ENCODE data around the gene LGALS1. TPM values are rescaled to one million over a fixed set of nuclear protein-coding genes. Genes with fewer than 3 reads are reported as not detected.

Gene LGALS1
- polyA plus RNA-seq, 1 donor (not counting 4 experiments of a cell fraction or from before 2014, with no cell fraction given), result 2,086 TPM

DNA sequence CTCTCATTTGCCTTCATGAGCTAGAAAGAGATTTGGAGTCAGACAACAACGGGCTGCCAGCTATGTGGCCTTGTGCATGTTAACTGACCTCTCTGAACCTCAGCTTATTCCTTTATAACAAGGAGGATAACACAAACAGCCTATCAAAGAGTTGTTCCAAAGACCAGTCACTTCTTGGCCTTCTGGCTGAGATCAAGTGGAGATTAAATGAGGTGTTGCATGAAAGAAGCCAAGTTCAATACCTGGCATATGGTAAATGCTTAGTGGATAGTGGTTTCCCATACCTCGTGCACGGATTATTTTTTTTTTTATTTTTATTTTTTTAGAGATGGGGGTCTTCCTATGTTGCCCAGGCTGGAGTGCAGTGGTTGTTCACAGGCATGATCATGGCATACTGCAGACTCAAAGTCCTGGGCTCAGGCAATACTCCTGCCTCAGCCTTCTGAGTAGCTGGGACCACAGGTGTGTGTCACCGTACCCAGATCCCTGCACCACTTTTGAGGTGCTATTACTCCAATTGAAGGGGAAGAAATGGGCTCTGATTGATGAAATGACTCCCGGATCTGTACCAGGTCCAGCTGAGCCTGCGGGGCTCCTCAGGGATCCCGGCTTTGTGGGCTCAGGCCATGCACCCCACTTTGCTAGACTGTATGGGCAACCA lies 4.9 kb downstream of the LGALS1 start:
- no peak overlapping the region for H2AFZ ChIP-seq (ENCODE audit: control insufficient read depth, low read length)
- H4K20me1 ChIP-seq (ENCODE audit: control insufficient read depth, extremely low read depth, insufficient read depth, low read length), result peaks cover 7% of the 10 kb centered on the region
- no peak overlapping the region for H3K4me2 ChIP-seq (ENCODE audit: control insufficient read depth, extremely low read depth, insufficient read depth, low read depth, low read length)
- H3K9me1 ChIP-seq (ENCODE audit: control insufficient read depth, extremely low read depth, insufficient read depth, low read length), result no peaks in the 10 kb centered on the region
- H3K9me3 ChIP-seq (ENCODE audit: control insufficient read depth, low read depth, low read length), result no peaks in the 10 kb centered on the region
- DNase-seq (ENCODE audit: low read depth, low spot score), result no peak
- H3K36me3 ChIP-seq (ENCODE audit: control insufficient read depth in 2 of 2, extremely low read depth in 1 of 2, insufficient read depth in 2 of 2, low read length in 2 of 2), result peaks cover 0 to 4% of the 10 kb centered on the region in 2 experiments
- H3K4me3 ChIP-seq (ENCODE audit: control insufficient read depth in 2 of 3, extremely low read depth in 1 of 3, insufficient read depth in 2 of 3, low read depth in 1 of 3, low read length in 3 of 3), result no peak overlapping the region
- no peaks in the 10 kb centered on the region for H3K27me3 ChIP-seq (ENCODE audit: control insufficient read depth, extremely low read depth, insufficient read depth, low read length)
- FAIRE-seq, result no peak
- no peak overlapping the region for H3K9ac ChIP-seq (ENCODE audit: control insufficient read depth, extremely low read depth, insufficient read depth, low read length)
- dilution Hi-C loops (cut with MboI; ENCODE audit: extremely low pct_ligation_motif_present, low sequenced_read_pairs), result no loop called here
- TF ChIP-seq, protein P1, sequence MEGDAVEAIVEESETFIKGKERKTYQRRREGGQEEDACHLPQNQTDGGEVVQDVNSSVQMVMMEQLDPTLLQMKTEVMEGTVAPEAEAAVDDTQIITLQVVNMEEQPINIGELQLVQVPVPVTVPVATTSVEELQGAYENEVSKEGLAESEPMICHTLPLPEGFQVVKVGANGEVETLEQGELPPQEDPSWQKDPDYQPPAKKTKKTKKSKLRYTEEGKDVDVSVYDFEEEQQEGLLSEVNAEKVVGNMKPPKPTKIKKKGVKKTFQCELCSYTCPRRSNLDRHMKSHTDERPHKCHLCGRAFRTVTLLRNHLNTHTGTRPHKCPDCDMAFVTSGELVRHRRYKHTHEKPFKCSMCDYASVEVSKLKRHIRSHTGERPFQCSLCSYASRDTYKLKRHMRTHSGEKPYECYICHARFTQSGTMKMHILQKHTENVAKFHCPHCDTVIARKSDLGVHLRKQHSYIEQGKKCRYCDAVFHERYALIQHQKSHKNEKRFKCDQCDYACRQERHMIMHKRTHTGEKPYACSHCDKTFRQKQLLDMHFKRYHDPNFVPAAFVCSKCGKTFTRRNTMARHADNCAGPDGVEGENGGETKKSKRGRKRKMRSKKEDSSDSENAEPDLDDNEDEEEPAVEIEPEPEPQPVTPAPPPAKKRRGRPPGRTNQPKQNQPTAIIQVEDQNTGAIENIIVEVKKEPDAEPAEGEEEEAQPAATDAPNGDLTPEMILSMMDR (optimal IDR thresholded peaks at IDR 0.05 in 1 of 3, IDR thresholded peaks at IDR 0.05 in 1 of 3, conservative IDR thresholded peaks at IDR 0.05 in 1 of 3; ENCODE audit: extremely low read depth in 1 of 3, insufficient read depth in 2 of 3, low read length in 3 of 3), result no peak
- TF ChIP-seq EZH2 (IDR thresholded peaks at IDR 0.05; ENCODE audit: low read length), result no peak
- peaks cover 26% of the 10 kb centered on the region for H3K4me1 ChIP-seq (ENCODE audit: control insufficient read depth, extremely low read depth, insufficient read depth, low read length)
- H3K27ac ChIP-seq (ENCODE audit: control insufficient read depth, insufficient read depth, low read length), result no peak overlapping the region
- peaks cover 18% of the 10 kb centered on the region for H3K79me2 ChIP-seq (ENCODE audit: control insufficient read depth, insufficient read depth, low read length)

DNA sequence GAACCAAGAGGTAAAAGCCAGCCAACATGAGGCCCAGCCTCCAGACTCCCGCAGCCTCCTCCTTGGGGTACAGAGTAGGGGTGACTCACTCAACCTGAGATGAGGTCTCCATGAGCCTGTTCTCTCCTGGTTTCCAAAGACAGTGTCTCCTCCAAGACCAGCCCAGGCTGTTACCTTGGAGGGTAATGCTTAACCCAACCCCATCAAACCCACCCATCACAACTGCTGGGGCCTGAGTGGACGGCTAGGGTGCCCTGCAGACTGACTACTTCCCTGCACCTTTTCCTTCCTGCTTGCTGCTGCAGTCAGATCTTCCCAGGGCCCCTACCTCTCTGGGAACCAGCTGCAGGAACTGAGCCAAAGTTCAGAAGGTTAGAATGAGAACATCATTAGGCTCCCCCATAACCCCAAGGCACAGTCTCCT lies 5.6 kb downstream of the LGALS1 start:
- H3K9ac ChIP-seq (ENCODE audit: control insufficient read depth, extremely low read depth, insufficient read depth, low read length), result no peak overlapping the region
- H3K9me1 ChIP-seq (ENCODE audit: control insufficient read depth, extremely low read depth, insufficient read depth, low read length), result no peaks in the 10 kb centered on the region
- no peaks in the 10 kb centered on the region for H3K27me3 ChIP-seq (ENCODE audit: control insufficient read depth, extremely low read depth, insufficient read depth, low read length)
- dilution Hi-C loops (cut with MboI; ENCODE audit: extremely low pct_ligation_motif_present, low sequenced_read_pairs), result no loop called here
- H3K4me1 ChIP-seq (ENCODE audit: control insufficient read depth, extremely low read depth, insufficient read depth, low read length), result peaks cover 27% of the 10 kb centered on the region
- FAIRE-seq (no peak), DNase-seq (ENCODE audit: low read depth, low spot score) (no peak)
- no peak overlapping the region for H2AFZ ChIP-seq (ENCODE audit: control insufficient read depth, low read length)
- no peak overlapping the region for H3K4me2 ChIP-seq (ENCODE audit: control insufficient read depth, extremely low read depth, insufficient read depth, low read depth, low read length)
- H3K79me2 ChIP-seq (ENCODE audit: control insufficient read depth, insufficient read depth, low read length), result peaks cover 12% of the 10 kb centered on the region
- H3K9me3 ChIP-seq (ENCODE audit: control insufficient read depth, low read depth, low read length), result no peaks in the 10 kb centered on the region
- H3K4me3 ChIP-seq (ENCODE audit: control insufficient read depth in 2 of 3, extremely low read depth in 1 of 3, insufficient read depth in 2 of 3, low read depth in 1 of 3, low read length in 3 of 3), result no peak overlapping the region
- peaks cover 0 to 4% of the 10 kb centered on the region in 2 experiments for H3K36me3 ChIP-seq (ENCODE audit: control insufficient read depth in 2 of 2, extremely low read depth in 1 of 2, insufficient read depth in 2 of 2, low read length in 2 of 2)
- TF ChIP-seq, protein P1 (optimal IDR thresholded peaks at IDR 0.05 in 1 of 3, IDR thresholded peaks at IDR 0.05 in 1 of 3, conservative IDR thresholded peaks at IDR 0.05 in 1 of 3; ENCODE audit: extremely low read depth in 1 of 3, insufficient read depth in 2 of 3, low read length in 3 of 3), result no peak
- TF ChIP-seq EZH2 (IDR thresholded peaks at IDR 0.05; ENCODE audit: low read length), result no peak
- no peak overlapping the region for H3K27ac ChIP-seq (ENCODE audit: control insufficient read depth, insufficient read depth, low read length)
- peaks cover 7% of the 10 kb centered on the region for H4K20me1 ChIP-seq (ENCODE audit: control insufficient read depth, extremely low read depth, insufficient read depth, low read length)

Measured in keratinocyte (primary cell).